Gastrocnemius medialis (tissue), 4 donors: ENCODE data around the gene ZNF524.

Source experiments
- CTCF ChIP-seq, 5 experiments: fragments of 450-650 bp in 3 of 5; fragments of 200-600 bp in 2 of 5; sonication (generic) in 2 of 5; IDR thresholded peaks in 4 of 5; conservative IDR thresholded peaks in 1 of 5; 1 replicate in 4 of 5; 2 replicates in 1 of 5; pipeline ENCODE4 v1.5.1; 2016 to 2019; ENCODE audit warnings: antibody characterized with exemption in 5 of 5, mild to moderate bottlenecking in 3 of 5, moderate library complexity in 3 of 5
- POLR2A ChIP-seq, 2 donors: fragments of 450-650 bp; IDR thresholded peaks; one replicate each; pipeline ENCODE4 v1.6.1; 2017; ENCODE audit warnings: antibody characterized with exemption in 2 of 2, mild to moderate bottlenecking in 2 of 2, moderate library complexity in 2 of 2

- TF ChIP-seq CTCF (IDR thresholded peaks at IDR 0.05 in 4 of 5, conservative IDR thresholded peaks at IDR 0.05 in 1 of 5) = no peak
- no peak for TF ChIP-seq POLR2A (IDR thresholded peaks at IDR 0.05)
These were observed 13.3 kb downstream of the ZNF524 start for GRCh38 chr19:55613396-55613795.
